Fibroblast of pulmonary artery (primary cell): ENCODE measurements around the gene ANKRD27.
A peak's percentile ranks its signal among the peaks of the same experiment; 100 is the strongest.

Experiments
- DNase-seq: peaks from one replicate; pipeline ENCODE4 v3.0.0-alpha.2; 2010; ENCODE audit warnings: low read depth
- H3K4me3 ChIP-seq: replicated peaks from 2 replicates; pipeline ENCODE4 v1.5.1; 2011; ENCODE audit warnings: low read depth, mild to moderate bottlenecking, control low read depth, low read length, moderate library complexity
- CTCF ChIP-seq: IDR thresholded peaks from 2 replicates; pipeline ENCODE4 v1.5.1; 2011; ENCODE audit warnings: mild to moderate bottlenecking, control low read depth, low read length, inconsistent platforms; ENCODE audit errors: missing control alignments

The ANKRD27 gene

GRCh38 chr19:32692727-32693061 lies 17.7 kb upstream of the ANKRD27 start:
- H3K4me3 ChIP-seq = peak overlapping the region; percentile 63
- TF ChIP-seq CTCF = no peak

GRCh38 chr19:32691952-32692726 lies 17.2 kb upstream of the ANKRD27 start:
- no peak for TF ChIP-seq CTCF
- peak overlapping the region; percentile 63 for H3K4me3 ChIP-seq
- peak; percentile 72 for DNase-seq

More at GRCh38 chr19:32692727-32693061, 17.7 kb upstream of the ANKRD27 start:
- no peak for DNase-seq

- peak; percentile 80 for DNase-seq
- no peak for TF ChIP-seq CTCF
- peak within 1 kb of the TSS; percentile 63 for H3K4me3 ChIP-seq
These were observed 16.4 kb upstream of the ANKRD27 start, which contains the start of gene NUDT19 for GRCh38 chr19:32691291-32691951. Gene NUDT19 (plus strand): TSS chr19:32691821. CDS start chr19:32691961, 140 bp downstream.

- no peak overlapping the region for H3K4me3 ChIP-seq
- no peak for DNase-seq
- no peak for TF ChIP-seq CTCF
These were observed 13.3 kb upstream of the ANKRD27 start for GRCh38 chr19:32688311-32688710.

GRCh38 chr19:32687681-32688080 lies 12.7 kb upstream of the ANKRD27 start:
- no peak for TF ChIP-seq CTCF
- no peak for DNase-seq
- H3K4me3 ChIP-seq = no peak overlapping the region

- no peak for DNase-seq
These were observed 12.0 kb upstream of the ANKRD27 start for GRCh38 chr19:32686847-32687475.

More at GRCh38 chr19:32686847-32687475, 12.0 kb upstream of the ANKRD27 start:
- H3K4me3 ChIP-seq = no peak overlapping the region
- no peak for TF ChIP-seq CTCF
